Mammary epithelial cell (primary cell): ENCODE results near the gene CPEB2.

Experiments used
- CTCF ChIP-seq, 2 donors: IDR thresholded peaks in 1 of 2; conservative IDR thresholded peaks in 1 of 2; 2 replicates each; pipeline ENCODE4 v1.5.1; 2011 to 2012; ENCODE audit warnings: inconsistent platforms in 2 of 2, low read length in 2 of 2, mild to moderate bottlenecking in 2 of 2, control low read depth in 1 of 2, low read depth in 1 of 2; ENCODE audit not compliant: insufficient read depth in 1 of 2; ENCODE audit errors: extremely low read depth in 1 of 2
- EZH2 ChIP-seq: IDR thresholded peaks from 2 replicates; pipeline ENCODE4 v1.6.1; 2012; ENCODE audit warnings: low read length, inconsistent platforms, borderline replicate concordance

- TF ChIP-seq CTCF (conservative IDR thresholded peaks at IDR 0.05 in 1 of 2, IDR thresholded peaks at IDR 0.05 in 1 of 2; ENCODE audit: extremely low read depth in 1 of 2, insufficient read depth in 1 of 2, low read depth in 1 of 2, low read length in 2 of 2): no peak
- TF ChIP-seq EZH2: no peak
These were observed 15.2 kb upstream of the CPEB2 start for GRCh38 chr4:14987054-14987453.
